GM18873 (cell line): ENCODE results near the gene HILPDA.
"Not testable (repeated sequence)": the region's sequence is repeated elsewhere in the genome, so short reads cannot be mapped to it uniquely, and the experiment has no call there.

Source experiments
- ATAC-seq: cut with Tn5 transposase; IDR thresholded peaks from one replicate; pipeline ENCODE4 v1.9.1; 2021; ENCODE audit warnings: mild to moderate bottlenecking, moderate library complexity, moderate number of reproducible peaks; ENCODE audit not compliant: unreplicated experiment, low FRiP score

The HILPDA gene

GRCh38 chr7:128459394-128459878 lies 3.8 kb downstream of the HILPDA start:
- ATAC-seq = peak; percentile 36

GRCh38 chr7:128462460-128462859 lies 6.8 kb downstream of the HILPDA start:
- ATAC-seq = no peak

GRCh38 chr7:128463345-128463744 lies 7.7 kb downstream of the HILPDA start:
- ATAC-seq = not testable (repeated sequence)

GRCh38 chr7:128463933-128464332 lies 8.3 kb downstream of the HILPDA start:
- not testable (repeated sequence) for ATAC-seq

GRCh38 chr7:128466871-128467270 lies 11.2 kb downstream of the HILPDA start:
- not testable (repeated sequence) for ATAC-seq

- ATAC-seq = peak; percentile 91
Observed at GRCh38 chr7:128476402-128477335, 21.0 kb downstream of the HILPDA start, which contains the start of gene METTL2B. METTL2B (plus strand) TSS chr7:128476748; CDS start chr7:128476766, 18 bp downstream.

- ATAC-seq = not testable (repeated sequence)
Observed at GRCh38 chr7:128477336-128477690, 21.6 kb downstream of the HILPDA start.

GRCh38 chr7:128479082-128479481 lies 23.4 kb downstream of the HILPDA start:
- not testable (repeated sequence) for ATAC-seq

GRCh38 chr7:128488134-128488533 lies 32.5 kb downstream of the HILPDA start:
- not testable (repeated sequence) for ATAC-seq

- ATAC-seq = no peak
Observed at GRCh38 chr7:128497405-128497804, 41.7 kb downstream of the HILPDA start.

GRCh38 chr7:128505416-128505815 lies 49.7 kb downstream of the HILPDA start:
- ATAC-seq = not testable (repeated sequence)

- not testable (repeated sequence) for ATAC-seq
Observed at GRCh38 chr7:128506819-128507218, 51.1 kb downstream of the HILPDA start.

GRCh38 chr7:128507321-128507993 lies 51.8 kb downstream of the HILPDA start:
- ATAC-seq = not testable (repeated sequence)
